Esophagus mucosa (tissue), 1 donor: ENCODE results near the gene SLC31A1. TPM values are rescaled to one million over a fixed set of nuclear protein-coding genes. Genes with fewer than 3 reads are reported as not detected.
"Not testable (repeated sequence)": the region's sequence is repeated elsewhere in the genome, so short reads cannot be mapped to it uniquely, and the experiment has no call there.

ENCODE experiments used
- ATAC-seq: fragments of 200-7000 bp; cut with Tn5 transposase; one replicate; pipeline ENCODE4 v1.9.1; 2020
- total RNA-seq: library from RNA; stranded (reverse); gene quantifications from one replicate; pipeline ENCODE4 v1.2.4, GENCODE V29; 2023
- donor health status: DM: yes; HTN: yes; CAD: no.

Gene SLC31A1
- total RNA-seq, 1 donor from 2014 or later = 22.2 TPM

GRCh38 chr9:113221800-113222481 is 597 bp downstream of the SLC31A1 start:
- ATAC-seq = peak; percentile 3

- no peak for ATAC-seq
Observed at GRCh38 chr9:113222482-113222841, 1.1 kb downstream of the SLC31A1 start.

DNA sequence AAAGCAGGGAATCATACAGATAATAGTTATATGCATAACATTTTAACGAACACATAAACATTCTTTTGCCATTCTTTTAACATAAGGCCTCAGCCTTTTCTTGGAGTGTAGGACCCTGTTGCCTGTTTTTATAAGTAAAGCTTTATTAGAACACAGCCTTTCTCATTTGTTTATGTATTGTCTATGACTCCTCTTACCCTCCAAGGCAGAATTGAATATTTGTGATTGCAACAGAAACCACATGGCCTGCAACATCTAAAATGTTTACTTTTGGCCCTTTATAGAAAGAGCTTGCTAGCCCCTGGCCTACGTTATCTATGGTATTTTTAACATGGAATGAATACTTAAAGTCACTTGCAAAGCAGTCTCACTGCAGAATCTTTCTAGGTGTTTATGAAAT is 2.6 kb downstream of the SLC31A1 start:
- ATAC-seq = no peak

GRCh38 chr9:113227436-113227835 is 6.1 kb downstream of the SLC31A1 start:
- ATAC-seq = no peak

DNA sequence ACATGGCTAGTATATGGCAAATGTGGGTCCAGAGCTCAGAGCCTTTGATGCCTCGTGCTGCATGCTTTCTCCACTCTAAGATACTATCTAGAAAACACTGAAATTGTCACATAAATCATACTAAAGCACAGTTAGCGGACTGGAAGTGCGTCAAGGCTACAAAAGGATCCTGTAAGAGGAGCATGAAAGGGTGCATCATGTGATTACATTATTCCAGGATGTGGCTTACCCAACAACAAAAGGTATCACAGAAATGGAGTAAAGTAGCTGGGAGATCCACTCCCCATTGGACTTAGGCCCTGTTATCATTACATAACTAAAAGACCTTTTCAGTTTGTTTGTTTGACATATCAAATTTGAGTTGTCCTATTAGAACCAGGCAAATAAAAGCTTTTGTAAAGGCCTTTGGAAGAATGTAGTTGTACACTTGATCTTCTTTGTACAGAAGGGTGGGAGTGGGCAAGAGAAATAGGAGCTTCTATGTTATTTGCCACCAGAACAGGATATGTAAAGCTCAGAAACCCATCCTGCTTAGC is 6.9 kb downstream of the SLC31A1 start:
- no peak for ATAC-seq

DNA sequence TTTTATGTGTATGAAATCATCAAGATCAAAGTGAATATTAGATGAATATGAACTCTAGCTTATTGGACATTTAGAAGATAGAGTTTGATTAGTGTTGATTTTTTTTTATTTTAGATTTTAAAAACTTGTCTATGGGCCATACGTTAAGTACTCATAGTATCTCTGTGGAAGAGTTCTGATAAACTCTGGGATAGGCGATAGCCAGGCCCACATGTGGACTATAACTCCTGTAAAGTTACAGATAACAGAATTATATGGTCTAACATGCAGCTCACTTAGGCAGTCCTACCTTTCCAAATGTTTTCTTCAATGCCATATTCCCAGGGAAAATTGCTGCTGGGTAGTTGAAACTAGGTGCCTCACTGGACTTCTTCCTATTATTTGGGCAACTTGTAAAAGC is 10.4 kb downstream of the SLC31A1 start:
- no peak for ATAC-seq

GRCh38 chr9:113235701-113236255 is 14.4 kb downstream of the SLC31A1 start:
- ATAC-seq = not testable (repeated sequence)

DNA sequence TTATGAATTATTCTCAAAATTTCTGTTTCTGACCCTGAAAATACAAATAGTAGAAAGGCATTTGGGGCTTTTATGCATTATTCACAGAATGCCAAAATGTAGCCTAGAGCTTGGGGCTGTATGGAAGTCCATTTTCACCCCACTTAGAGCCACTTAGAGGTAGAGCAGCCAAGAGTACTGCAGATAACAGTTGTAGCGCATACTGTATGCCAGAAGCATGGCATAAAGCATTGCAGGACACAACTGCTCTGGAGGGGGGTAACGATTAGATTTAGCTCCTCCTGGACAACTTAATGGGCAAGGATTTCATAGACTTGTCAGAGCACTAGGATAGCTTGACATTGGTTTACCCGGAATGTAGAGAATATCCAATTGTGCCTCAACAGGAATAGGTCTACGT is 15.7 kb downstream of the SLC31A1 start:
- no peak for ATAC-seq

- ATAC-seq = no peak
Observed at GRCh38 chr9:113238202-113238858, 17.0 kb downstream of the SLC31A1 start.

DNA sequence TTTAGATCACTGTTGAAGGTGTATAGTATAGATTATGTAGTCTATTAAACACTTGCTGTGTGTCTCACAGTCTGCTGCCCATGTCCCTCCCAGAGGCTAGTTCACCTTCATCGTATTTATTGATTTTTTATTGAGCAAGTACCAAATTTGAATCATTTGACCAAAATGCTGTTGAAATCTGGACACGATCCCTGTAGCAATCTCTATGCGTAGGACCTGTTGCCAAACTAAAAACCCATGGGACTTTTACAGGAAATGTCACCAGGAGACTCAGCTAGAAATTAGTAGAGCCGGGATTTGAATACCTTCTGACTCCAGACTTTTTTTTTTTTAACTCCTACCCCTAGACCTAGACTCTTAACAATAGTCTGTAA is 17.5 kb downstream of the SLC31A1 start:
- ATAC-seq = no peak

GRCh38 chr9:113241161-113241560 is 19.8 kb downstream of the SLC31A1 start:
- peak; percentile 77 for ATAC-seq

DNA sequence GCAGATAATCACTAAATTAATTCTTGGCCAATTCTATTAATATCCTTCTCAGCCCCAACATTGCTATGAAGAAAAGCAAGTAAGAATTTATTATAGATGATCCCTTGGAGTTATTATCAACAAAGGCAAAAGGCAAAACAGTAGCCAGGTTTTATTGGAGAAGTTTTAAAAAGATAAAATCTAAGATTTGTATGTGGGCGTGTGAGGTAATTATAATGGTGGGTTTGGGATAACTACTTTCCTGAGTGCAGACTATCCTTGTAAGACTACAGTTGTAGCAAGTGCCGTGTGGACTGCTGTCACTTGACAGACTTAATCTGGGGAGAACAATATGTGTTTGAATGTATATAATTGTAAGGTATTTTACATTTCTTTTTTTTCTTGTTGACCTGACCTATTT is 23.2 kb downstream of the SLC31A1 start:
- no peak for ATAC-seq

DNA sequence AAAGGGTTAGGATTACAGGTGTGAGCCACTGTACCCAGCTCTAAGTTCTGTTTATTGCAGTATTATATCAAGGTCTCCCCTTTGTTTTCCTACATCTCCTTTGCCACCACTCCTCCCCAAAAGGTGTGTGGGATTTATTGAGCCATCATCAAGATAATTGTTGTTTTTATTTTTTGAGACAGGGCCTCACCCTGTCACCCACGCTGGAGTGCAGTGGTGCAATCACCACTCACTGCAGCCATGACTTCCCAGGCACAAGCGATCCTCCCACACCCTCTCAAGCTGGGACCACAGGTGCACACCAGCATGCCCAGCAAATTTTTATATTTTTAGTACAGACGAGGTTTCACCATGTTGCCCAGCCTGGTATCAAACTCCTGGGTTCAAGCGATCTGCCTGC is 24.6 kb downstream of the SLC31A1 start:
- no peak for ATAC-seq

- no peak for ATAC-seq
Observed at GRCh38 chr9:113246928-113247327, 25.6 kb downstream of the SLC31A1 start.

DNA sequence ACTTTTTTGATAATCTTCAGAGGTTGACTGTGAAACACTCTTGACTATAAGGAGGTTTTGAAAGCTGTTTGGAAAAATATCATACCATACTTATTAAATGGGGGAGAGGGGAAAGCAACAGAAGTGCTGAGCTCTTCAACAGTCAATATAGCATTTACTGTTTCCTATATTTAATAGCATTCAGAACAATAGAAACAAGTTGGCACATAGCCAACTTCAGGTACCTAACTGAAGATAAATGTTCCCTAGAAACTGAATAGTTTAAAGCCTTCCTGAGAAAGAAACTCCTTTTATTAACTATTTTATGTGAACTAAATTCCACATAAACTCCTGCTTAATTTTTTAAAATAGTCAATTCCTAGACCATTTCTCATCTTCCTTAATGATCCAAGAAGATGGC is 26.3 kb downstream of the SLC31A1 start:
- ATAC-seq = no peak

- not testable (repeated sequence) for ATAC-seq
Observed at GRCh38 chr9:113249661-113250060, 28.3 kb downstream of the SLC31A1 start.

GRCh38 chr9:113250807-113251206 is 29.5 kb downstream of the SLC31A1 start:
- no peak for ATAC-seq

GRCh38 chr9:113254991-113255390 is 33.6 kb downstream of the SLC31A1 start:
- no peak for ATAC-seq

DNA sequence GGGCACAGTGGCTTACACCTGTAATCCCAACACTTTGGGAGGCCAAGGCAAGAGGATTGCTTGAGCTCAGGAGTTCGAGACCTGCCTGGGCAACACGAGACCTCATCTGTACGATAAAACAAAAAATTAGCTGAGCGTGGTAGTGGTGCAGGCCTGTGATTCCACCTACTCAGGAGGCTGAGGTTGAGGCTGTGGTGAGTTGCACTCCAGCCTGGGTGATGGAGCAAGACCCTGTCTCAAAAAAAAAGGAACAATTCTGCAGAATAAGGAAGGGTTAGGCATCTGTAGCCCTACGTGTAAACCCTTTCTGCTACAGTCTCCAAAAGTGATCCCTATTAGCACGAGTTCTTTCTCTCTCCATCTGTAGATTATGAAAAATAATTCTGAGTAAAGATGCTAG is 34.1 kb downstream of the SLC31A1 start:
- no peak for ATAC-seq

- ATAC-seq = no peak
Observed at GRCh38 chr9:113257863-113258262, 36.5 kb downstream of the SLC31A1 start.

- no peak for ATAC-seq
Observed at GRCh38 chr9:113258282-113258681, 36.9 kb downstream of the SLC31A1 start.

DNA sequence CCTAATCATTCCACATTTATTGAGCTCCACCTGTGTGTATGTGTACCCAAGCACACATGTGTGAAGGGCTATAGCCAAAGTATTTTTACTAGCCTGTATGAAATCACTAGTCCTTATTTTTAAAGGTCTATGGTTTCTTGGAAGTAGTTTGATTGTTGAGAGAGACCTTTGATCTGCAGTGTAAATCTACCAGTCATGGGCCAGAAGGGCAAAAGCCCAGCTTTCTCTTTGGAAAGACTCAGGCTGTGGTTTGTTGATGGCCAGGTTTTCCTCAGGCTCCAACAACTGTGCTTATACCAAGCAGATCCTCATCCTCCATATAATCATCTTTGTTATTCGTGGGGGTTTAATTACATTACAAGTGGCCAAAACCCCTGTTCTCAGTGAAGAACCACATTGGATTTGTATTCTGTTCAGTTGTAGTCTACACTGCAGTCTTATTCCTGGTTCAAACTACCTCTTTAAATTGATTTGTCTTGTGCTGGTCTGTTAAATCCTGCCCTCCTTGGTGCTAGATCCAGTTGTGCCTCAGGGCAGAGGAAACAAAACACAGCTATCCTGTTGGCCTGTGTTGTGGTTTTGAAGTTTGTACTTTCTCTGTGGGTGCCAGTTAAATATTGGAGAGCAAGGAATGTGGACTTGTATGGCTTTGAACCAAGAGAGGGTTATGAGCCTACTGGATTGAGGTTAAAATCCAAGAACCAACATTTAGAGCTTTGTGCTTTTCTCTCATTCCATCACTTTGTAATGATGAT is 40.8 kb downstream of the SLC31A1 start:
- ATAC-seq = no peak

DNA sequence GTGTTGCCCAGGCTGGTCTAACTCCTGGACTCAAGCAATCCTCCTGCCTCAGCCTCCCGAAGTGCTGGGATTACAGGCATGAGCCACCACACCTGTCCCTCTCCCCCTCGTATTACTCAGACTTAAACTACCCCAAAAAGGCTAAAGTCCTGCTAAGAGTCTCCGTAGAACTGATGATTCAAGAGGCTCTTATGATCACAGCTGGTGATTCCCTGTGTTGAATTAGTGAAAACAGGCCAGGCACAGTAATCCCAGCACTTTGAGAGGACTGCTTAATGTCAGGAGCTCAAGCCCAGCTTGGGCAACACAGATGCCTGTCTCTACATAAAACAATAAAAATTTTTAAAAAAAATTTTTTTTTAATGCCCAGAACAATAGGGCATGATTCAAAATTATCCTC is 44.8 kb downstream of the SLC31A1 start:
- no peak for ATAC-seq
